ENCODE measurements around the gene MAS1L.

Gene MAS1L

GRCh38 chr6:29489286-29489685 is 1.5 kb upstream of the MAS1L start:
- Histone ChIP-seq H3K9me2 (replicated peaks; ENCODE audit: control insufficient read depth, low read length) (no peaks in the 10 kb centered on the region), H4K20me1 (ENCODE audit: control insufficient read depth, insufficient read depth, low read depth, low read length) (no peaks in the 10 kb centered on the region), H3K9me3 (ENCODE audit: control insufficient read depth, insufficient read depth, low read length) (no peaks in the 10 kb centered on the region), H3K27ac (ENCODE audit: low read depth, low read length) (no peak overlapping the region), H3K4me1 (ENCODE audit: control insufficient read depth, low read length) (no peaks in the 10 kb centered on the region), H3K4me3 (ENCODE audit: low read length) (no peak overlapping the region), H3K27me3 (ENCODE audit: control insufficient read depth, low read length) (no peaks in the 10 kb centered on the region), H3K79me2 (ENCODE audit: control insufficient read depth, low read length) (no peaks in the 10 kb centered on the region), H3F3A (ENCODE audit: control insufficient read depth, insufficient read depth) (no peaks in the 10 kb centered on the region), H3K4me2 (ENCODE audit: low read length) (no peak overlapping the region), H3K36me3 (ENCODE audit: control insufficient read depth, low read length) (no peaks in the 10 kb centered on the region)
- TF ChIP-seq, protein P1, sequence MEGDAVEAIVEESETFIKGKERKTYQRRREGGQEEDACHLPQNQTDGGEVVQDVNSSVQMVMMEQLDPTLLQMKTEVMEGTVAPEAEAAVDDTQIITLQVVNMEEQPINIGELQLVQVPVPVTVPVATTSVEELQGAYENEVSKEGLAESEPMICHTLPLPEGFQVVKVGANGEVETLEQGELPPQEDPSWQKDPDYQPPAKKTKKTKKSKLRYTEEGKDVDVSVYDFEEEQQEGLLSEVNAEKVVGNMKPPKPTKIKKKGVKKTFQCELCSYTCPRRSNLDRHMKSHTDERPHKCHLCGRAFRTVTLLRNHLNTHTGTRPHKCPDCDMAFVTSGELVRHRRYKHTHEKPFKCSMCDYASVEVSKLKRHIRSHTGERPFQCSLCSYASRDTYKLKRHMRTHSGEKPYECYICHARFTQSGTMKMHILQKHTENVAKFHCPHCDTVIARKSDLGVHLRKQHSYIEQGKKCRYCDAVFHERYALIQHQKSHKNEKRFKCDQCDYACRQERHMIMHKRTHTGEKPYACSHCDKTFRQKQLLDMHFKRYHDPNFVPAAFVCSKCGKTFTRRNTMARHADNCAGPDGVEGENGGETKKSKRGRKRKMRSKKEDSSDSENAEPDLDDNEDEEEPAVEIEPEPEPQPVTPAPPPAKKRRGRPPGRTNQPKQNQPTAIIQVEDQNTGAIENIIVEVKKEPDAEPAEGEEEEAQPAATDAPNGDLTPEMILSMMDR (IDR thresholded peaks at IDR 0.05; ENCODE audit: low read depth, low read length, poor library complexity, severe bottlenecking): no peak
- TF ChIP-seq EZH2phosphoT487 (IDR thresholded peaks at IDR 0.05; ENCODE audit: borderline replicate concordance, low read length): no peak

GRCh38 chr6:29488874-29489273 is 1.1 kb upstream of the MAS1L start:
- Histone ChIP-seq H3K4me1 (ENCODE audit: control insufficient read depth, low read length) (no peaks in the 10 kb centered on the region), H4K20me1 (ENCODE audit: control insufficient read depth, insufficient read depth, low read depth, low read length) (no peaks in the 10 kb centered on the region)

GRCh38 chr6:29487131-29487530 is 625 bp downstream of the MAS1L start:
- Histone ChIP-seq H3K9me3 (ENCODE audit: control insufficient read depth, insufficient read depth, low read length) (no peaks in the 10 kb centered on the region), H3K36me3 (ENCODE audit: control insufficient read depth, low read length) (no peaks in the 10 kb centered on the region), H3K79me2 (ENCODE audit: control insufficient read depth, low read length) (no peaks in the 10 kb centered on the region), H3K4me3 (ENCODE audit: low read length) (no peak overlapping the region), H3K27ac (ENCODE audit: low read depth, low read length) (no peak overlapping the region), H3F3A (ENCODE audit: control insufficient read depth, insufficient read depth) (no peaks in the 10 kb centered on the region), H3K4me2 (ENCODE audit: low read length) (no peak overlapping the region), H3K9me2 (replicated peaks; ENCODE audit: control insufficient read depth, low read length) (no peaks in the 10 kb centered on the region), H3K27me3 (ENCODE audit: control insufficient read depth, low read length) (no peaks in the 10 kb centered on the region), H4K20me1 (ENCODE audit: control insufficient read depth, insufficient read depth, low read depth, low read length) (no peaks in the 10 kb centered on the region), H3K4me1 (ENCODE audit: control insufficient read depth, low read length) (no peaks in the 10 kb centered on the region)
- no peak for TF ChIP-seq EZH2phosphoT487 (IDR thresholded peaks at IDR 0.05; ENCODE audit: borderline replicate concordance, low read length)
- TF ChIP-seq, protein P1 (IDR thresholded peaks at IDR 0.05; ENCODE audit: low read depth, low read length, poor library complexity, severe bottlenecking): no peak

More at GRCh38 chr6:29488874-29489273, 1.1 kb upstream of the MAS1L start:
- Histone ChIP-seq H3F3A (ENCODE audit: control insufficient read depth, insufficient read depth) (no peaks in the 10 kb centered on the region), H3K9me3 (ENCODE audit: control insufficient read depth, insufficient read depth, low read length) (no peaks in the 10 kb centered on the region), H3K4me3 (ENCODE audit: low read length) (no peak overlapping the region), H3K27ac (ENCODE audit: low read depth, low read length) (no peak overlapping the region), H3K4me2 (ENCODE audit: low read length) (no peak overlapping the region), H3K79me2 (ENCODE audit: control insufficient read depth, low read length) (no peaks in the 10 kb centered on the region), H3K36me3 (ENCODE audit: control insufficient read depth, low read length) (no peaks in the 10 kb centered on the region), H3K9me2 (replicated peaks; ENCODE audit: control insufficient read depth, low read length) (no peaks in the 10 kb centered on the region), H3K27me3 (ENCODE audit: control insufficient read depth, low read length) (no peaks in the 10 kb centered on the region)
- TF ChIP-seq, protein P1 (IDR thresholded peaks at IDR 0.05; ENCODE audit: low read depth, low read length, poor library complexity, severe bottlenecking): no peak

DNA sequence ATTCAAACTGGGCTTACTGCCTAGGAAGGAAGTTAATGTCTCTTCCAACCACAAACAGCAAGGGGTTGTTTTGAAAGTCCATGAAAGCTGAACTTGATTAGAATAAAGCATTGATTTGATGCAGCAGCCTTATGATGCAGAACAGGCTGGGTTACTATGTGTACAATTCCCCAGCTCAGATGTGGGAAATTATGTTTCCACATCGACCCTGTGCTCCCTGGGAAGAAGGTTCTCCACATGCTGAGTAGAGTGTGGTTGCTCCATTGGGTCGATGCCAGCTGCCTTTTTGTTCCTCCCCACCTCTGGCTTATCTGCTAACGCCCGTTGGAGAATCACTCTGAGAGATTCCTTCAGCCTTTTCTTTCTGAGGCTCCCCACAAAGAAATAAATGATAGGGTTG is 1.2 kb downstream of the MAS1L start:
- no peak overlapping the region for H3K4me2 ChIP-seq (ENCODE audit: low read length)
- H3K9me3 ChIP-seq (ENCODE audit: control insufficient read depth, insufficient read depth, low read length): no peaks in the 10 kb centered on the region
- H4K20me1 ChIP-seq (ENCODE audit: control insufficient read depth, insufficient read depth, low read depth, low read length): no peaks in the 10 kb centered on the region
- no peaks in the 10 kb centered on the region for H3K4me1 ChIP-seq (ENCODE audit: control insufficient read depth, low read length)
- no peaks in the 10 kb centered on the region for H3K9me2 ChIP-seq (replicated peaks; ENCODE audit: control insufficient read depth, low read length)
- H3K4me3 ChIP-seq (ENCODE audit: low read length): no peak overlapping the region
- no peak overlapping the region for H3K27ac ChIP-seq (ENCODE audit: low read depth, low read length)
- no peaks in the 10 kb centered on the region for H3K79me2 ChIP-seq (ENCODE audit: control insufficient read depth, low read length)
- no peaks in the 10 kb centered on the region for H3F3A ChIP-seq (ENCODE audit: control insufficient read depth, insufficient read depth)
- TF ChIP-seq, protein P1 (IDR thresholded peaks at IDR 0.05; ENCODE audit: low read depth, low read length, poor library complexity, severe bottlenecking): no peak
- no peak for TF ChIP-seq EZH2phosphoT487 (IDR thresholded peaks at IDR 0.05; ENCODE audit: borderline replicate concordance, low read length)
- no peaks in the 10 kb centered on the region for H3K27me3 ChIP-seq (ENCODE audit: control insufficient read depth, low read length)
- no peaks in the 10 kb centered on the region for H3K36me3 ChIP-seq (ENCODE audit: control insufficient read depth, low read length)
